ENCODE results near the gene GNPDA2. TPM values are rescaled to one million over a fixed set of nuclear protein-coding genes. Genes with fewer than 3 reads are reported as not detected.

The GNPDA2 gene
- total and polyA plus RNA-seq, 9 of the 15 experiments (the other 6 are each of a cell fraction or from before 2014, with no cell fraction given) = 10.6 to 20.4 (median 13.0) TPM

GRCh38 chr4:44678094-44679041 lies 48.0 kb downstream of the GNPDA2 start, which contains the start of gene GUF1 (continued):
- peak; percentile 95 for TF ChIP-seq NKRF (IDR thresholded peaks at IDR 0.05; ENCODE audit: borderline replicate concordance)
- TF ChIP-seq PRDM10 (IDR thresholded peaks at IDR 0.05; ENCODE audit: partially characterized antibody) = peak; percentile 29
- no peak for TF ChIP-seq BRD9 (IDR thresholded peaks at IDR 0.05; ENCODE audit: low read depth, partially characterized antibody)
- no peak for TF ChIP-seq ERF (CRISPR knock-in tag; IDR thresholded peaks at IDR 0.05)
- peak; percentile 85 for TF ChIP-seq ETV1 (tag; conservative IDR thresholded peaks at IDR 0.05; ENCODE audit: low read depth)
- peak; percentile 94 for TF ChIP-seq MAX (CRISPR knock-in tag; IDR thresholded peaks at IDR 0.05)
- no peak for TF ChIP-seq RBM25 (IDR thresholded peaks at IDR 0.05; ENCODE audit: low read depth, low read length, severe bottlenecking)
- TF ChIP-seq EGR1 (conservative IDR thresholded peaks at IDR 0.05) = peak; percentile 90
- 0 out of 4 replicates have a peak, but pooled peaks of 1 of the 2 experiments have one; percentile 3 for TF ChIP-seq TEAD1 (CRISPR knock-in tag; IDR thresholded peaks at IDR 0.05)
- TF ChIP-seq TBL1XR1 (IDR thresholded peaks at IDR 0.05; ENCODE audit: low read length in 2 of 2) = peak in 1 of 2 experiments; percentile 84; a peak in 2 of 4 replicates
- TF ChIP-seq NFYB (IDR thresholded peaks at IDR 0.05; ENCODE audit: extremely low read depth, insufficient read length) = no peak
- no peak for TF ChIP-seq NEUROD1 (IDR thresholded peaks at IDR 0.05; ENCODE audit: borderline replicate concordance, low read depth, low read length, partially characterized antibody)
- peak; percentile 96 for TF ChIP-seq ELF1 (tag; IDR thresholded peaks at IDR 0.05)
- peak; percentile 100 for TF ChIP-seq GMEB1 (CRISPR knock-in tag; IDR thresholded peaks at IDR 0.05)

All from K562 (cell line).